GM21367 (cell line): ENCODE measurements around the gene ADAMTSL5.

Experiments
- ATAC-seq: cut with Tn5 transposase; IDR thresholded peaks from one replicate; pipeline ENCODE4 v1.9.1; 2021; ENCODE audit not compliant: unreplicated experiment

The ADAMTSL5 gene

GRCh38 chr19:1467490-1468273 lies 45.1 kb downstream of the ADAMTSL5 start:
- ATAC-seq, result no peak

GRCh38 chr19:1467215-1467489 lies 45.7 kb downstream of the ADAMTSL5 start:
- no peak for ATAC-seq

GRCh38 chr19:1466461-1467214 lies 46.2 kb downstream of the ADAMTSL5 start:
- no peak for ATAC-seq

- ATAC-seq, result no peak
Observed at GRCh38 chr19:1466018-1466460, 46.8 kb downstream of the ADAMTSL5 start.

- ATAC-seq, result no peak
Observed at GRCh38 chr19:1465191-1466016, 47.4 kb downstream of the ADAMTSL5 start.

- ATAC-seq, result no peak
Observed at GRCh38 chr19:1461862-1462261, 51.0 kb downstream of the ADAMTSL5 start.

- no peak for ATAC-seq
Observed at GRCh38 chr19:1460033-1460995, 52.5 kb downstream of the ADAMTSL5 start.

GRCh38 chr19:1459479-1459878 lies 53.3 kb downstream of the ADAMTSL5 start:
- ATAC-seq, result no peak

- ATAC-seq, result no peak
Observed at GRCh38 chr19:1457892-1458291, 54.9 kb downstream of the ADAMTSL5 start.

- no peak for ATAC-seq
Observed at GRCh38 chr19:1457031-1457739, 55.6 kb downstream of the ADAMTSL5 start.

- ATAC-seq, result no peak
Observed at GRCh38 chr19:1456121-1456900, 56.5 kb downstream of the ADAMTSL5 start.

- no peak for ATAC-seq
Observed at GRCh38 chr19:1455336-1456120, 57.3 kb downstream of the ADAMTSL5 start.
